TTC549 (cell line): ENCODE results near the gene MON2.

Source experiments
- FAIRE-seq: peaks from 2 replicates; lab custom pipeline; 2012; peaks lifted over from hg19 to GRCh38; lab: Jason Lieb, UNC

Gene MON2

GRCh38 chr12:62618930-62619329 is 152.3 kb downstream of the MON2 start:
- FAIRE-seq: no peak

GRCh38 chr12:62621101-62621638 is 154.5 kb downstream of the MON2 start:
- FAIRE-seq: no peak

GRCh38 chr12:62622177-62622576 is 155.6 kb downstream of the MON2 start:
- FAIRE-seq: no peak

GRCh38 chr12:62625228-62625627 is 158.6 kb downstream of the MON2 start:
- FAIRE-seq: no peak

GRCh38 chr12:62627181-62627580 is 160.6 kb downstream of the MON2 start:
- FAIRE-seq: no peak

GRCh38 chr12:62629413-62629812 is 162.8 kb downstream of the MON2 start:
- FAIRE-seq: no peak

GRCh38 chr12:62629971-62630739 is 163.5 kb downstream of the MON2 start:
- no peak for FAIRE-seq

- no peak for FAIRE-seq
Measured at GRCh38 chr12:62631471-62632410, 165.1 kb downstream of the MON2 start.

GRCh38 chr12:62632411-62632918 is 165.8 kb downstream of the MON2 start:
- no peak for FAIRE-seq

- FAIRE-seq: no peak
Measured at GRCh38 chr12:62635649-62636048, 169.0 kb downstream of the MON2 start.

- FAIRE-seq: no peak
Measured at GRCh38 chr12:62637679-62638078, 171.1 kb downstream of the MON2 start.

- no peak for FAIRE-seq
Measured at GRCh38 chr12:62640910-62641448, 174.4 kb downstream of the MON2 start.

GRCh38 chr12:62642486-62642885 is 175.9 kb downstream of the MON2 start:
- FAIRE-seq: no peak

GRCh38 chr12:62643486-62643885 is 176.9 kb downstream of the MON2 start:
- no peak for FAIRE-seq

- FAIRE-seq: no peak
Measured at GRCh38 chr12:62646566-62646965, 179.9 kb downstream of the MON2 start.

- FAIRE-seq: no peak
Measured at GRCh38 chr12:62647586-62647985, 181.0 kb downstream of the MON2 start.

GRCh38 chr12:62649412-62650138 is 182.9 kb downstream of the MON2 start:
- no peak for FAIRE-seq
